ENCODE data around the gene CDC42BPG.

The CDC42BPG gene

GRCh38 chr11:64813826-64814225 lies 30.6 kb downstream of the CDC42BPG start:
- in situ Hi-C loops (cut with MboI; ENCODE audit: low sequenced_read_pairs): no loop called here

- in situ Hi-C loops (cut with MboI; ENCODE audit: low sequenced_read_pairs): no loop called here
Observed at GRCh38 chr11:64810891-64811272, 33.6 kb downstream of the CDC42BPG start.

GRCh38 chr11:64810271-64810890 lies 34.1 kb downstream of the CDC42BPG start, which contains the start of gene MEN1:
MEN1 (minus strand) TSS chr11:64810551; CDS start chr11:64810109, 442 bp downstream.
- in situ Hi-C loops (cut with MboI; ENCODE audit: low sequenced_read_pairs): no loop called here

- in situ Hi-C loops (cut with MboI; ENCODE audit: low sequenced_read_pairs): no loop called here
Observed at GRCh38 chr11:64809781-64810241, 34.6 kb downstream of the CDC42BPG start.

GRCh38 chr11:64805481-64805880 lies 39.0 kb downstream of the CDC42BPG start:
- in situ Hi-C loops (cut with MboI; ENCODE audit: low sequenced_read_pairs): no loop called here

GRCh38 chr11:64804346-64805210 lies 39.9 kb downstream of the CDC42BPG start:
- in situ Hi-C loops (cut with MboI; ENCODE audit: low sequenced_read_pairs): no loop called here

- in situ Hi-C loops (cut with MboI; ENCODE audit: low sequenced_read_pairs): no loop called here
Observed at GRCh38 chr11:64803846-64804345, 40.6 kb downstream of the CDC42BPG start.

GRCh38 chr11:64803158-64803845 lies 41.2 kb downstream of the CDC42BPG start, which contains the start of gene MAP4K2:
MAP4K2 (minus strand) TSS chr11:64803214; CDS start chr11:64803149, 65 bp downstream.
- in situ Hi-C loops (cut with MboI; ENCODE audit: low sequenced_read_pairs): no loop called here

- in situ Hi-C loops (cut with MboI; ENCODE audit: low sequenced_read_pairs): no loop called here
Observed at GRCh38 chr11:64802370-64803157, 41.9 kb downstream of the CDC42BPG start.

GRCh38 chr11:64801561-64802369 lies 42.7 kb downstream of the CDC42BPG start:
- in situ Hi-C loops (cut with MboI; ENCODE audit: low sequenced_read_pairs): no loop called here

GRCh38 chr11:64801158-64801464 lies 43.3 kb downstream of the CDC42BPG start:
- in situ Hi-C loops (cut with MboI; ENCODE audit: low sequenced_read_pairs): no loop called here

- in situ Hi-C loops (cut with MboI; ENCODE audit: low sequenced_read_pairs): no loop called here
Observed at GRCh38 chr11:64800303-64801157, 43.9 kb downstream of the CDC42BPG start.

- in situ Hi-C loops (cut with MboI; ENCODE audit: low sequenced_read_pairs): no loop called here
Observed at GRCh38 chr11:64799623-64800302, 44.7 kb downstream of the CDC42BPG start.

GRCh38 chr11:64799256-64799622 lies 45.2 kb downstream of the CDC42BPG start:
- in situ Hi-C loops (cut with MboI; ENCODE audit: low sequenced_read_pairs): no loop called here

GRCh38 chr11:64796757-64797541 lies 47.5 kb downstream of the CDC42BPG start:
- in situ Hi-C loops (cut with MboI; ENCODE audit: low sequenced_read_pairs): no loop called here

- in situ Hi-C loops (cut with MboI; ENCODE audit: low sequenced_read_pairs): no loop called here
Observed at GRCh38 chr11:64796047-64796756, 48.3 kb downstream of the CDC42BPG start.

GRCh38 chr11:64794526-64794925 lies 49.9 kb downstream of the CDC42BPG start:
- in situ Hi-C loops (cut with MboI; ENCODE audit: low sequenced_read_pairs): no loop called here
